GM19372 (cell line): Measurements from ENCODE around the gene TRPC4AP.

ENCODE experiments used
- ATAC-seq: cut with Tn5 transposase; IDR thresholded peaks from one replicate; pipeline ENCODE4 v1.9.1; 2021; ENCODE audit warnings: mild to moderate bottlenecking, low read depth, moderate library complexity; ENCODE audit not compliant: unreplicated experiment

Gene TRPC4AP

DNA sequence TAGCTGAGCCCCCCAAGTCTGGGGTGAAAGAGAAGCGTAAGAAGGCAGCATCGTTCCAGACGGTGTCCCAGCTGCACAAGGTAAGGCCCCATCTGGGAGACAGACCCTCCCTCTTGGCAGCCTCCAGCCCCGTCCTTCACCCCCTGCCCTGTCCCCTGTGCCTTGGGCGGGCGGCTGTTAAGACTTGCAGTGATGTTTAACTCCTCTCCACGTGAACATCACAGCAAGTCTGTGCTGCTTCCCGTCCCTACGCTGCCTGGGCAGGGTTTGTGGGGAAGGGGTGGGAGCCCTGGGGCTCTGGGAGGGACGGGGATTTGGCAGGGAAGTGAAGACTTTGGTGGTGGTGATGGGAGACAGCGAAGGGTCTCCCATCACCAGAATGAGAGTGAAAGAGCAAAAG, 102.4 kb downstream of the TRPC4AP start:
- no peak for ATAC-seq

GRCh38 chr20:34989670-34990069, 102.9 kb downstream of the TRPC4AP start:
- ATAC-seq: no peak

DNA sequence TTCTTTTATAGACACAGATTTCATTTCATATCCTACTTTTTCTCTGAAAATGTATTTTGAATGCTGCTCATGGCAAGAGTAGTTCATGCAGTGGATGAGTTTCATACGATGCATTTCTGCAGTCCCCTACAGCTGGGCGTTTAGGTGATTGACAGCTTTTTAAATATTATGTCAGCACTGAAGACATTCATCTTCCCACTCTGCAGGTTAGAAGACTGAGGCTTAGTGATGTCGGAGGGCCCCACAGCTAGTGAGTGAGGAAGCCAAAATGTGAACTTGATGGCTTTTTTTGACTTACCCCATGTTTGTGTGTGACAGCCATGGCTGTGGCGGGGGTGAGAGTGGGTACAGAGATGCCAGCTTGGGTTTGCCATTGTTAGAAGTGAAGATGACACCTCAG, 103.5 kb downstream of the TRPC4AP start:
- no peak for ATAC-seq

DNA sequence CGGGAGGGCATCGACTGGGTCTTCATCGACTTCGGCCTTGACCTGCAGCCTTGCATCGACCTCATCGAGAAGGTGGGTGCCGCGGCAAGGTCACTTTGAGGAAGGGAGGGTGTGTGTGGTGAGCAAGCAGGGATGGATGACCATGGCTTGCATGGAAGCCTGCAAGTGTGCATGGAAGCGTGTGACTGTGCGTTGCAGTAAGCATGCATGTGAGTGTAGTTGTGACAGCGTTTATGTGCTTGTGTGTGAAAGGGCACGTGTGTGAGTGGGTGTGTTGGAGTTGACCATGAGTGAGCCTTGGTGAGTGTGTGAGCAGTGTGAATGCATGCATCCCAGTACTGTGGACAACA, 104.4 kb downstream of the TRPC4AP start:
- ATAC-seq: no peak

- no peak for ATAC-seq
Observed at GRCh38 chr20:34987288-34988190, 105.1 kb downstream of the TRPC4AP start.

DNA sequence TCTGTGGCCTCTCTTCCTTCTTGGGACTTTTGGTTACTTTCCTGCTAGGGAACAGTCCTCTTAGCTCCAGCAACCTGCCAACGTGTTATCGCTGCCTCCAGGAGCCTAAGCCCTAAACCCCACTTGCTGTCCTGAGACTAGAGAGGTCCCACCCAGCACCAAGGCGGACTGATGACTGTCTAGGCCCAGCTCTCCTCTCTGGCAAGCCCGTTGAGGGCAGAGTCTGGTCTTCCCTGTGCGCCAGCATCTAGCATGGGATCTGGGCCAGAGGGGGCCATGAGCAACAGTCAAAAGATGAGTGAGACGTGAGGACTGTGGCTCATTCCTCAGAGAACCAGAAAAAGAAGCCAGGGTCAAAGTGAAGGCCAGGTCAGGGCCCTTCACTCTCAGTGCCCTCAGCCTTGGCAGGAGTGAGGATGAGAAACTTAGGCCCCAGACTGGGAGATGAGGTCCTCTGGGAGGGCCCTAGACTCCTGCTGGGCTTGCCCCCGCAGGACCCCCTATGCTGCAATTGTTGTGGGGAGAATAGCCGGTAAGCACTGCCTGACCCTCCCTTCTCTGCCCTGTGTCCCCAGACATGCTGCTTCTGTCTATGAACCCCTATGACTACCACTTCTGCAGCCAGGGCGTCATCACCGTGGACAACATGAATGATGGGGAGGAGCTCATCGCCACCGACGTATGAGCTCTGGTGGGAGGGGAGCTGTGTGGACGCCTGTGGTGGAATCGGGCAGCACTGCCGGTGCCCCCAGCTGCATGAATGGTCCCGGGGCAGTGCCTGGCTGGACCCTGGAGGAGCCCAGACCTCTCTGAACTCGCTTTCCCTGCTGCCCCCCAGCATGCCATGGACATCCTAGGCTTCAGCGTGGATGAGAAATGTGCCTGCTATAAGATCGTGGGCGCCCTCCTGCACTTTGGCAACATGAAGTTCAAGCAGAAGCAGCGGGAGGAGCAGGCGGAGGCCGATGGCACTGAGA, 106.0 kb downstream of the TRPC4AP start:
- ATAC-seq: no peak

- no peak for ATAC-seq
Observed at GRCh38 chr20:34985461-34986310, 106.9 kb downstream of the TRPC4AP start.

DNA sequence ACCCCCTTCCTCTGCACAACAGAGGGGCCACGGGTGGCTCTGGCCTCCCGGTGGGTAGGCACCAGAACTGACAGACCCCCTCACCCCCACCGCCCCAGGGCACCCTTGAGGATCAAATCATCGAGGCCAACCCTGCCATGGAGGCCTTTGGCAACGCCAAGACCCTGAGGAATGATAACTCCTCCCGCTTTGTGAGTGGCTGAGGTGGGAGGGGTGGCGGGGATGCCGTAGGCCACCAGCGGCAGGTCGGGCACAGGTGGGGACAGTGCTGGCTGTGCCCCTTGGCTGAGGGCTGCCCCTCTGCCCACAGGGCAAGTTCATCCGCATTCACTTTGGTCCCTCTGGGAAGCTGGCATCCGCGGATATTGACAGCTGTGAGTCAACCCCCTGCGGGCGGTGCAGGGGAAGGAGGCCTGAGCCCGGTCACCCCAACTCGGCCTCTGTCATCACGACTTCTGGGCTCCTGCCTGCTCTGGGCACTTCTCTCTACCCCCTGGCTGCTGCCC, 107.8 kb downstream of the TRPC4AP start:
- no peak for ATAC-seq

GRCh38 chr20:34983995-34984735, 108.4 kb downstream of the TRPC4AP start:
- no peak for ATAC-seq

DNA sequence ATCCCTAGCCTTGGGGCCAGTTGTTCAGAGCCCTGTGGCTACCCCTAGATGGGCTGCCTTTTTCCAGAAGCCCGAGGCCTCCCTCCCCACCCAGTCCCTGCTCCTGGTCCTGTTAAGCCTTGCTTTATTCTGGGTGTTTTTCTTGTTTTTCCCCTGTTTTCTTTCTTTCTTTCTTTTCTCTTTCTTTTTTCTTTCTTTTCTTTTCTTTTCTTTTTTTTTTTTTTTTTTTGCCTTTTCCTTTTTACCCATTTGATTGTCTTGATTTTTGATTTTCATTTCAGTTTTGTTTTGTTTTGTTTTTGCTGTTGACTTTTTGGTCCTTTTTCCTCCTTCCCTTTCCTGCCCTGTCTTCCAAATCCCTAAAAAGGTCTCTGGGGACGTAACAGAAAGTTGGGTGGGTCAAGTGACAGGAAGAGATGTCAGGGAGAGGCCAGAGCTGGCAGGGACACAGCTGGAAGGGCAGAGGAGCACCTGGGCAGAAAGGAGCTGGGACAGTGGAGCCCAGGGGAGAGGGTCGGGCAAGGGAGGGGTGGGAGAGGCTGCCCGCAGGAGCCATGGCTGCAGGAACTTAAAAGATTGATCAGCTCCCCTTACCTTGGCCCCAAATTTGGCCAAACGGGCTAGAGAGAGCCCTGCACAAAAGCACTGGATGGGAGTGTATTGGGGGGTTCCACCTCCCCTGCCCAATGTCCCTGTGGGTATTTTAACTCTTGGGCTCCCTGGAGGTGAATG, 109.4 kb downstream of the TRPC4AP start:
- no peak for ATAC-seq

GRCh38 chr20:34982270-34983088, 110.1 kb downstream of the TRPC4AP start:
- ATAC-seq: no peak

GRCh38 chr20:34980543-34981233, 111.9 kb downstream of the TRPC4AP start:
- ATAC-seq: no peak

DNA sequence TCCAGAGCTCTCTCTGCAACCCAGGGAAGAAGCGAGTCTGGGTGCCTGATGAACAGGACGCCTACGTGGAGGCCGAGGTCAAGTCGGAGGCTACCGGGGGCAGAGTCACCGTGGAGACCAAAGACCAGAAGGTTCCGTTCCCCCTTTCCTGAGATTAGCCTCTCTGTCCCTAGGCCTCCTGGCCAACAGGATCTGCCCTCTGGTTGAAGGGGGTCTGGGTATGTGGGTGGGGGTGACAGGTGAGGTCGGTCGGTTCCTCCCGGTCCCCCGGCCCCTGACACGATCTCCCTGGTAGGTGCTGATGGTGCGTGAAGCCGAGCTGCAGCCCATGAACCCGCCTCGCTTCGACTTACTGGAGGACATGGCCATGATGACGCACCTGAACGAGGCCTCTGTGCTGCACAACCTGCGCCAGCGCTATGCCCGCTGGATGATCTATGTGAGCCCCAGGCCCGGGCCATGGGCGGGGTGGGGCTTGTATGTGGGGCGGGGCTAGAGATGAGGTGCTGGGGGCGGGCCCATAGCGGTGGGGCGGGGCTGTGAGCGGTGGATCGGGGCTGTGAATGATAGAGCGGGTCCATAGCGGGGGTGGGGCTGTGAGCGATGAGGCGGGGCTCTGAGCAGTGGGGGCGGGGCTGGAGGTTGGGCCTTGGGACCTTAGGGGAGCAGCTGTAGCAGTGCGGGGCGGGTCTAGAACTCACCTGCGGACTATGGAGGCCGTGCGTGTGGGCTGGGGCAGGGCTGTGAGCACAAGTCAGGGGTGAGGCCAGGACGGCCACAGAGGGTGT, 113.0 kb downstream of the TRPC4AP start:
- no peak for ATAC-seq

- ATAC-seq: no peak
Observed at GRCh38 chr20:34978092-34978744, 114.4 kb downstream of the TRPC4AP start.

- no peak for ATAC-seq
Observed at GRCh38 chr20:34977365-34978091, 115.1 kb downstream of the TRPC4AP start.

DNA sequence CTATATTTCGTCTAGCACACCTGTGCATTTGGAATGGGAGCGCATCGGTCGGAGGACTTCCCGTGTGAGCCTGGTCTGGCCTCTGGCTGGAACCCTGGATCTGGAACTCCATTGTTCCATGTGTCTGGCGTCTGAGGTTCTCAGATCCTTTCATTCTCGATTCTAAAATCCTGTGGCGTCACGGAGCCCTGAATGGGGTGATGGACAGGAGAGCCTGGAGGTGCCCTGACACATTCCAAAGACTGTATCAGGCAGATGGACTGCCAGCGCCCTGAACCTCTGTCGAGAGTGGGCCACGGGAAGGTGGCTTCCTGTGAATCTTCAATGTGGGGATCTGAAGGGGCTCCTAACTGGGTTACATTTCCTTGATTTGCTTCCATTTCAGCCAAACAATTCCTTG, 116.3 kb downstream of the TRPC4AP start:
- ATAC-seq: no peak
